ENCODE results near the gene AACS. TPM values are rescaled to one million over a fixed set of nuclear protein-coding genes. Genes with fewer than 3 reads are reported as not detected.
A peak's percentile ranks its signal among the peaks of the same experiment; 100 is the strongest.

Gene AACS
- total RNA-seq, 5 donors from 2014 or later (not counting 1 experiment from before 2014, with no cell fraction given): 11.5 to 16.4 (median 14.3) TPM

- 100% methylated on average over 1 of the region's 3 CpGs for WGBS (ENCODE audit: insufficient coverage)
- peak overlapping the region; percentile 4 to 89 (median 85) for H3K4me3 Mint-ChIP-seq
- ChIA-PET CTCF (no interaction called here), POLR2A (no interaction called here)
- Histone ChIP-seq H3K4me1 (ENCODE audit: control insufficient read depth in 1 of 2, extremely low read depth in 1 of 2, insufficient read depth in 2 of 2, low read length in 2 of 2) (peaks cover 2 to 13% of the 10 kb centered on the region in 2 experiments), H3K9me3 (no peaks in the 10 kb centered on the region), H3K36me3 (ENCODE audit: control insufficient read depth in 2 of 2, extremely low read depth in 1 of 2, insufficient read depth in 1 of 2, low read length in 1 of 2) (no peaks in the 10 kb centered on the region), H3K4me3 (ENCODE audit: control insufficient read depth in 1 of 2, extremely low read depth in 1 of 2, low read length in 1 of 2) (no peak overlapping the region), H3K27me3 (replicated peaks in 1 of 2; ENCODE audit: control insufficient read depth in 2 of 2, extremely low read depth in 1 of 2, insufficient read depth in 2 of 2, low read length in 1 of 2) (no peaks in the 10 kb centered on the region), H3K27ac (ENCODE audit: low read length) (no peak overlapping the region)
- H3K9me3 Mint-ChIP-seq: peaks cover 0 to 1% (median 0%) of the 10 kb centered on the region in 3 donors
- peaks cover 7 to 9% (median 8%) of the 10 kb centered on the region in 3 donors for H3K4me1 Mint-ChIP-seq
- no peaks in the 10 kb centered on the region for H3K36me3 Mint-ChIP-seq
- ATAC-seq (replicated peaks in 1 of 4): no peak
- no peaks in the 10 kb centered on the region for H3K27me3 Mint-ChIP-seq
- DNase-seq: no peak
- no peak overlapping the region for H3K27ac Mint-ChIP-seq
These were observed 14.4 kb upstream of the AACS start for GRCh38 chr12:125050868-125051267.

GRCh38 chr12:125053821-125054220 is 11.4 kb upstream of the AACS start:
- peaks cover 0 to 19% of the 10 kb centered on the region in 2 experiments for H3K27me3 ChIP-seq (replicated peaks in 1 of 2; ENCODE audit: control insufficient read depth in 2 of 2, extremely low read depth in 1 of 2, insufficient read depth in 2 of 2, low read length in 1 of 2)
- peaks cover 0 to 1% (median 0%) of the 10 kb centered on the region in 3 donors for H3K9me3 Mint-ChIP-seq
- DNase-seq (no peak), ATAC-seq (replicated peaks in 1 of 4) (no peak)
- no peaks in the 10 kb centered on the region for H3K36me3 ChIP-seq (ENCODE audit: control insufficient read depth in 2 of 2, extremely low read depth in 1 of 2, insufficient read depth in 1 of 2, low read length in 1 of 2)
- H3K27me3 Mint-ChIP-seq: peaks cover 5 to 15% of the 10 kb centered on the region in 2 donors
- ChIA-PET POLR2A (no interaction called here), CTCF (interaction anchor here in 1 of 2 donors (0.7 kb wide), 1 partner anchor 11 kb away, joined by 3 read pairs; the partner anchor contains the start of gene AACS)
- H3K4me1 ChIP-seq (ENCODE audit: control insufficient read depth in 1 of 2, extremely low read depth in 1 of 2, insufficient read depth in 2 of 2, low read length in 2 of 2): peaks cover 2 to 11% of the 10 kb centered on the region in 2 experiments
- H3K36me3 Mint-ChIP-seq: no peaks in the 10 kb centered on the region
- no peak overlapping the region for H3K4me3 ChIP-seq (ENCODE audit: control insufficient read depth in 1 of 2, extremely low read depth in 1 of 2, low read length in 1 of 2)
- H3K4me1 Mint-ChIP-seq: peaks cover 7 to 9% (median 8%) of the 10 kb centered on the region in 3 donors
- H3K9me3 ChIP-seq: no peaks in the 10 kb centered on the region
- no peak overlapping the region for H3K27ac ChIP-seq (ENCODE audit: low read length)
- no peak overlapping the region for H3K4me3 Mint-ChIP-seq
- H3K27ac Mint-ChIP-seq: no peak overlapping the region
- 87% methylated on average over 6 of the region's 8 CpGs for WGBS (ENCODE audit: insufficient coverage)

GRCh38 chr12:125055591-125055990 is 9.6 kb upstream of the AACS start:
- no peaks in the 10 kb centered on the region for H3K36me3 ChIP-seq (ENCODE audit: control insufficient read depth in 2 of 2, extremely low read depth in 1 of 2, insufficient read depth in 1 of 2, low read length in 1 of 2)
- H3K27ac ChIP-seq (ENCODE audit: low read length): no peak overlapping the region
- DNase-seq: no peak
- no peak overlapping the region for H3K4me3 ChIP-seq (ENCODE audit: control insufficient read depth in 1 of 2, extremely low read depth in 1 of 2, low read length in 1 of 2)
- CTCF ChIA-PET: no interaction called here
- H3K4me1 ChIP-seq (ENCODE audit: control insufficient read depth in 1 of 2, extremely low read depth in 1 of 2, insufficient read depth in 2 of 2, low read length in 2 of 2): no peaks in the 10 kb centered on the region
- ATAC-seq (replicated peaks in 1 of 4): no peak
- no peak overlapping the region for H3K4me3 Mint-ChIP-seq
- peaks cover 0 to under 1% (median 0%) of the 10 kb centered on the region in 3 donors for H3K4me1 Mint-ChIP-seq
- POLR2A ChIA-PET: no interaction called here
- no peak overlapping the region for H3K27ac Mint-ChIP-seq
- H3K36me3 Mint-ChIP-seq: no peaks in the 10 kb centered on the region
- H3K27me3 Mint-ChIP-seq: peaks cover 5 to 21% of the 10 kb centered on the region in 2 donors
- H3K9me3 Mint-ChIP-seq: peaks cover 0 to 1% (median 0%) of the 10 kb centered on the region in 3 donors
- no peaks in the 10 kb centered on the region for H3K9me3 ChIP-seq
- WGBS (ENCODE audit: insufficient coverage): 100% methylated on average over 3 of the region's 9 CpGs
- H3K27me3 ChIP-seq (replicated peaks in 1 of 2; ENCODE audit: control insufficient read depth in 2 of 2, extremely low read depth in 1 of 2, insufficient read depth in 2 of 2, low read length in 1 of 2): peaks cover 0 to 19% of the 10 kb centered on the region in 2 experiments

GRCh38 chr12:125056306-125056705 is 8.9 kb upstream of the AACS start:
- Histone ChIP-seq H3K9me3 (no peaks in the 10 kb centered on the region), H3K4me1 (ENCODE audit: control insufficient read depth in 1 of 2, extremely low read depth in 1 of 2, insufficient read depth in 2 of 2, low read length in 2 of 2) (no peaks in the 10 kb centered on the region), H3K36me3 (ENCODE audit: control insufficient read depth in 2 of 2, extremely low read depth in 1 of 2, insufficient read depth in 1 of 2, low read length in 1 of 2) (no peaks in the 10 kb centered on the region), H3K27ac (ENCODE audit: low read length) (no peak overlapping the region), H3K27me3 (replicated peaks in 1 of 2; ENCODE audit: control insufficient read depth in 2 of 2, extremely low read depth in 1 of 2, insufficient read depth in 2 of 2, low read length in 1 of 2) (peaks cover 0 to 19% of the 10 kb centered on the region in 2 experiments), H3K4me3 (ENCODE audit: control insufficient read depth in 1 of 2, extremely low read depth in 1 of 2, low read length in 1 of 2) (no peak overlapping the region)
- ATAC-seq (replicated peaks in 1 of 4) (no peak), DNase-seq (no peak)
- peaks cover 0 to 1% (median 0%) of the 10 kb centered on the region in 3 donors for H3K9me3 Mint-ChIP-seq
- no peaks in the 10 kb centered on the region for H3K4me1 Mint-ChIP-seq
- peaks cover 5 to 21% of the 10 kb centered on the region in 2 donors for H3K27me3 Mint-ChIP-seq
- no peak overlapping the region for H3K27ac Mint-ChIP-seq
- H3K4me3 Mint-ChIP-seq: no peak overlapping the region
- POLR2A ChIA-PET: no interaction called here
- H3K36me3 Mint-ChIP-seq: no peaks in the 10 kb centered on the region
- 85% methylated on average over 6 of the region's 14 CpGs for WGBS (ENCODE audit: insufficient coverage)
- CTCF ChIA-PET: no interaction called here

GRCh38 chr12:125057708-125058107 is 7.5 kb upstream of the AACS start:
- H3K36me3 Mint-ChIP-seq: no peaks in the 10 kb centered on the region
- peaks cover 0 to 1% (median 0%) of the 10 kb centered on the region in 3 donors for H3K9me3 Mint-ChIP-seq
- DNase-seq: no peak
- H3K36me3 ChIP-seq (ENCODE audit: control insufficient read depth in 2 of 2, extremely low read depth in 1 of 2, insufficient read depth in 1 of 2, low read length in 1 of 2): no peaks in the 10 kb centered on the region
- H3K4me1 Mint-ChIP-seq: no peaks in the 10 kb centered on the region
- H3K27ac ChIP-seq (ENCODE audit: low read length): no peak overlapping the region
- H3K27me3 ChIP-seq (replicated peaks in 1 of 2; ENCODE audit: control insufficient read depth in 2 of 2, extremely low read depth in 1 of 2, insufficient read depth in 2 of 2, low read length in 1 of 2): peaks cover 0 to 19% of the 10 kb centered on the region in 2 experiments
- H3K4me3 ChIP-seq (ENCODE audit: control insufficient read depth in 1 of 2, extremely low read depth in 1 of 2, low read length in 1 of 2): no peak overlapping the region
- no peak for ATAC-seq (replicated peaks in 1 of 4)
- ChIA-PET POLR2A (no interaction called here), CTCF (no interaction called here)
- H3K9me3 ChIP-seq: no peaks in the 10 kb centered on the region
- no peak overlapping the region for H3K4me3 Mint-ChIP-seq
- no peak overlapping the region for H3K27ac Mint-ChIP-seq
- peaks cover 5 to 23% of the 10 kb centered on the region in 2 donors for H3K27me3 Mint-ChIP-seq
- no peaks in the 10 kb centered on the region for H3K4me1 ChIP-seq (ENCODE audit: control insufficient read depth in 1 of 2, extremely low read depth in 1 of 2, insufficient read depth in 2 of 2, low read length in 2 of 2)
- 77% methylated on average over 5 of the region's 5 CpGs for WGBS (ENCODE audit: insufficient coverage)

- POLR2A ChIA-PET: no interaction called here
- peaks cover 9 to 15% (median 10%) of the 10 kb centered on the region in 3 donors for H3K4me1 Mint-ChIP-seq
These were observed 4.0 kb upstream of the AACS start for GRCh38 chr12:125061229-125061628.

More at GRCh38 chr12:125061229-125061628, 4.0 kb upstream of the AACS start:
- Histone ChIP-seq H3K4me3 (ENCODE audit: control insufficient read depth in 1 of 2, extremely low read depth in 1 of 2, low read length in 1 of 2) (no peak overlapping the region), H3K27me3 (replicated peaks in 1 of 2; ENCODE audit: control insufficient read depth in 2 of 2, extremely low read depth in 1 of 2, insufficient read depth in 2 of 2, low read length in 1 of 2) (peaks cover 2 to 17% of the 10 kb centered on the region in 2 experiments), H3K36me3 (ENCODE audit: control insufficient read depth in 2 of 2, extremely low read depth in 1 of 2, insufficient read depth in 1 of 2, low read length in 1 of 2) (no peaks in the 10 kb centered on the region), H3K4me1 (ENCODE audit: control insufficient read depth in 1 of 2, extremely low read depth in 1 of 2, insufficient read depth in 2 of 2, low read length in 2 of 2) (peaks cover 3 to 7% of the 10 kb centered on the region in 2 experiments), H3K9me3 (no peaks in the 10 kb centered on the region), H3K27ac (ENCODE audit: low read length) (no peak overlapping the region)
- ATAC-seq (replicated peaks in 1 of 4) (no peak), DNase-seq (no peak)
- H3K4me3 Mint-ChIP-seq: no peak overlapping the region
- H3K9me3 Mint-ChIP-seq: no peaks in the 10 kb centered on the region
- no CpG with 5 or more reads among the region's 3 CpGs for WGBS (ENCODE audit: insufficient coverage)
- no peaks in the 10 kb centered on the region for H3K36me3 Mint-ChIP-seq
- H3K27ac Mint-ChIP-seq: no peak overlapping the region
- H3K27me3 Mint-ChIP-seq: peaks cover 5 to 28% of the 10 kb centered on the region in 2 donors
- CTCF ChIA-PET: interaction anchor here in 1 of 2 donors (0.7 kb wide), 1 partner anchor 155 kb away, joined by 3 read pairs; no protein-coding TSS in a partner anchor

Measured in T-cell (primary cell).